ENCODE data around the gene ARSK. TPM values are rescaled to one million over a fixed set of nuclear protein-coding genes. Genes with fewer than 3 reads are reported as not detected.

The ARSK gene
- total RNA-seq, 1 experiment from 2014 or later, result 5.6 TPM

- no peak overlapping the region for H3K27ac ChIP-seq (ENCODE audit: low read length)
- H3K4me2 ChIP-seq (ENCODE audit: low read depth, low read length, poor library complexity, severe bottlenecking), result no peak overlapping the region
- H3K4me1 ChIP-seq (ENCODE audit: low read length), result peaks cover 19% of the 10 kb centered on the region
- no peaks in the 10 kb centered on the region for H4K20me1 ChIP-seq (ENCODE audit: insufficient read depth, low read depth, low read length)
- no peaks in the 10 kb centered on the region for H3K79me2 ChIP-seq (ENCODE audit: low read length)
- H3K4me3 ChIP-seq (ENCODE audit: low read length), result no peak overlapping the region
- H3K9ac ChIP-seq (ENCODE audit: low read length), result no peak overlapping the region
- H3K9me2 ChIP-seq (replicated peaks; ENCODE audit: insufficient read depth, low read length), result no peaks in the 10 kb centered on the region; the same call in 1 of the 2 replicates
- DNase-seq, result no peak
- no peaks in the 10 kb centered on the region for H3K36me3 ChIP-seq (ENCODE audit: insufficient read depth, low read length)
- H2AFZ ChIP-seq (ENCODE audit: low read length), result no peak overlapping the region
- no peaks in the 10 kb centered on the region for H3K9me3 ChIP-seq (ENCODE audit: low read length)
- H3K27me3 ChIP-seq (ENCODE audit: low read length), result no peaks in the 10 kb centered on the region
These were observed 64.2 kb downstream of the ARSK start for GRCh38 chr5:95619096-95619495.

- Histone ChIP-seq H3K9ac (ENCODE audit: low read length) (no peak overlapping the region), H3K27ac (ENCODE audit: low read length) (no peak overlapping the region), H3K36me3 (ENCODE audit: insufficient read depth, low read length) (no peaks in the 10 kb centered on the region), H3K27me3 (ENCODE audit: low read length) (no peaks in the 10 kb centered on the region), H2AFZ (ENCODE audit: low read length) (no peak overlapping the region), H3K4me3 (ENCODE audit: low read length) (no peak overlapping the region), H3K4me2 (ENCODE audit: low read depth, low read length, poor library complexity, severe bottlenecking) (no peak overlapping the region), H3K9me3 (ENCODE audit: low read length) (no peaks in the 10 kb centered on the region), H4K20me1 (ENCODE audit: insufficient read depth, low read depth, low read length) (no peaks in the 10 kb centered on the region), H3K4me1 (ENCODE audit: low read length) (peaks cover 19% of the 10 kb centered on the region), H3K79me2 (ENCODE audit: low read length) (no peaks in the 10 kb centered on the region), H3K9me2 (replicated peaks; ENCODE audit: insufficient read depth, low read length) (no peaks in the 10 kb centered on the region; the same call in 1 of the 2 replicates)
- DNase-seq, result no peak
These were observed 64.7 kb downstream of the ARSK start for GRCh38 chr5:95619514-95620029.

GRCh38 chr5:95620030-95620869, 65.3 kb downstream of the ARSK start, which contains the start of gene GPR150:
TSS of gene GPR150 (plus strand) at chr5:95620087. CDS start at chr5:95620276, 189 bp downstream.
- peak within 1 kb of the TSS; percentile 41 for H3K9ac ChIP-seq (ENCODE audit: low read length)
- H4K20me1 ChIP-seq (ENCODE audit: insufficient read depth, low read depth, low read length), result no peaks in the 10 kb centered on the region
- H3K4me2 ChIP-seq (ENCODE audit: low read depth, low read length, poor library complexity, severe bottlenecking), result peak within 1 kb of the TSS; percentile 60
- no peaks in the 10 kb centered on the region for H3K79me2 ChIP-seq (ENCODE audit: low read length)
- no peaks in the 10 kb centered on the region for H3K9me3 ChIP-seq (ENCODE audit: low read length)
- H3K27me3 ChIP-seq (ENCODE audit: low read length), result no peaks in the 10 kb centered on the region
- peaks cover 19% of the 10 kb centered on the region for H3K4me1 ChIP-seq (ENCODE audit: low read length)
- peak within 1 kb of the TSS; percentile 56; the same call in 1 of the 2 replicates for H2AFZ ChIP-seq (ENCODE audit: low read length)
- H3K27ac ChIP-seq (ENCODE audit: low read length), result no peak within 1 kb of the TSS
- peak; percentile 66 for DNase-seq
- peak within 1 kb of the TSS; percentile 55; the same call in 1 of the 2 replicates for H3K4me3 ChIP-seq (ENCODE audit: low read length)
- no peaks in the 10 kb centered on the region for H3K36me3 ChIP-seq (ENCODE audit: insufficient read depth, low read length)
- no peaks in the 10 kb centered on the region; the same call in 1 of the 2 replicates for H3K9me2 ChIP-seq (replicated peaks; ENCODE audit: insufficient read depth, low read length)

- H3K27me3 ChIP-seq (ENCODE audit: low read length), result no peaks in the 10 kb centered on the region
- no peak for DNase-seq
- H2AFZ ChIP-seq (ENCODE audit: low read length), result peak overlapping the region; percentile 56; the same call in 1 of the 2 replicates
- H3K4me1 ChIP-seq (ENCODE audit: low read length), result peaks cover 19% of the 10 kb centered on the region
- H3K79me2 ChIP-seq (ENCODE audit: low read length), result no peaks in the 10 kb centered on the region
- H3K9ac ChIP-seq (ENCODE audit: low read length), result peak overlapping the region; percentile 41
- H4K20me1 ChIP-seq (ENCODE audit: insufficient read depth, low read depth, low read length), result no peaks in the 10 kb centered on the region
- H3K4me3 ChIP-seq (ENCODE audit: low read length), result peak overlapping the region; percentile 43; the same call in 1 of the 2 replicates
- H3K9me3 ChIP-seq (ENCODE audit: low read length), result no peaks in the 10 kb centered on the region
- no peak overlapping the region for H3K27ac ChIP-seq (ENCODE audit: low read length)
- peak overlapping the region; percentile 48 for H3K4me2 ChIP-seq (ENCODE audit: low read depth, low read length, poor library complexity, severe bottlenecking)
- no peaks in the 10 kb centered on the region; the same call in 1 of the 2 replicates for H3K9me2 ChIP-seq (replicated peaks; ENCODE audit: insufficient read depth, low read length)
- no peaks in the 10 kb centered on the region for H3K36me3 ChIP-seq (ENCODE audit: insufficient read depth, low read length)
These were observed 66.3 kb downstream of the ARSK start for GRCh38 chr5:95620870-95621838.

- H4K20me1 ChIP-seq (ENCODE audit: insufficient read depth, low read depth, low read length), result no peaks in the 10 kb centered on the region
- no peaks in the 10 kb centered on the region for H3K9me3 ChIP-seq (ENCODE audit: low read length)
- no peak overlapping the region for H2AFZ ChIP-seq (ENCODE audit: low read length)
- H3K36me3 ChIP-seq (ENCODE audit: insufficient read depth, low read length), result no peaks in the 10 kb centered on the region
- no peak for DNase-seq
- no peaks in the 10 kb centered on the region for H3K27me3 ChIP-seq (ENCODE audit: low read length)
- no peaks in the 10 kb centered on the region for H3K79me2 ChIP-seq (ENCODE audit: low read length)
- H3K9ac ChIP-seq (ENCODE audit: low read length), result no peak overlapping the region
- no peak overlapping the region for H3K4me2 ChIP-seq (ENCODE audit: low read depth, low read length, poor library complexity, severe bottlenecking)
- no peak overlapping the region for H3K4me3 ChIP-seq (ENCODE audit: low read length)
- no peaks in the 10 kb centered on the region; the same call in 1 of the 2 replicates for H3K9me2 ChIP-seq (replicated peaks; ENCODE audit: insufficient read depth, low read length)
- H3K4me1 ChIP-seq (ENCODE audit: low read length), result peaks cover 19% of the 10 kb centered on the region
- no peak overlapping the region for H3K27ac ChIP-seq (ENCODE audit: low read length)
These were observed 67.1 kb downstream of the ARSK start for GRCh38 chr5:95621839-95622629.

GRCh38 chr5:95623706-95624105, 68.8 kb downstream of the ARSK start:
- DNase-seq, result no peak
- Histone ChIP-seq H3K27me3 (ENCODE audit: low read length) (no peaks in the 10 kb centered on the region), H3K27ac (ENCODE audit: low read length) (no peak overlapping the region), H3K4me3 (ENCODE audit: low read length) (no peak overlapping the region), H3K9me2 (replicated peaks; ENCODE audit: insufficient read depth, low read length) (no peaks in the 10 kb centered on the region; the same call in 1 of the 2 replicates), H2AFZ (ENCODE audit: low read length) (no peak overlapping the region), H3K4me2 (ENCODE audit: low read depth, low read length, poor library complexity, severe bottlenecking) (no peak overlapping the region), H3K79me2 (ENCODE audit: low read length) (no peaks in the 10 kb centered on the region), H3K36me3 (ENCODE audit: insufficient read depth, low read length) (no peaks in the 10 kb centered on the region), H3K4me1 (ENCODE audit: low read length) (peaks cover 19% of the 10 kb centered on the region), H4K20me1 (ENCODE audit: insufficient read depth, low read depth, low read length) (no peaks in the 10 kb centered on the region), H3K9me3 (ENCODE audit: low read length) (no peaks in the 10 kb centered on the region), H3K9ac (ENCODE audit: low read length) (no peak overlapping the region)

- H3K36me3 ChIP-seq (ENCODE audit: insufficient read depth, low read length), result no peaks in the 10 kb centered on the region
These were observed 69.5 kb downstream of the ARSK start for GRCh38 chr5:95624368-95624767.

More at GRCh38 chr5:95624368-95624767, 69.5 kb downstream of the ARSK start:
- H3K9me3 ChIP-seq (ENCODE audit: low read length), result no peaks in the 10 kb centered on the region
- no peaks in the 10 kb centered on the region for H3K79me2 ChIP-seq (ENCODE audit: low read length)
- no peak overlapping the region for H3K9ac ChIP-seq (ENCODE audit: low read length)
- H3K9me2 ChIP-seq (replicated peaks; ENCODE audit: insufficient read depth, low read length), result no peaks in the 10 kb centered on the region; the same call in 1 of the 2 replicates
- H3K4me2 ChIP-seq (ENCODE audit: low read depth, low read length, poor library complexity, severe bottlenecking), result no peak overlapping the region
- no peak overlapping the region for H3K4me3 ChIP-seq (ENCODE audit: low read length)
- DNase-seq, result no peak
- peaks cover 24% of the 10 kb centered on the region for H3K4me1 ChIP-seq (ENCODE audit: low read length)
- H4K20me1 ChIP-seq (ENCODE audit: insufficient read depth, low read depth, low read length), result no peaks in the 10 kb centered on the region
- H3K27me3 ChIP-seq (ENCODE audit: low read length), result no peaks in the 10 kb centered on the region
- H3K27ac ChIP-seq (ENCODE audit: low read length), result no peak overlapping the region
- no peak overlapping the region for H2AFZ ChIP-seq (ENCODE audit: low read length)

Data from Karpas-422 (cell line).